ENCODE data around the gene CDC34.

The CDC34 gene

DNA sequence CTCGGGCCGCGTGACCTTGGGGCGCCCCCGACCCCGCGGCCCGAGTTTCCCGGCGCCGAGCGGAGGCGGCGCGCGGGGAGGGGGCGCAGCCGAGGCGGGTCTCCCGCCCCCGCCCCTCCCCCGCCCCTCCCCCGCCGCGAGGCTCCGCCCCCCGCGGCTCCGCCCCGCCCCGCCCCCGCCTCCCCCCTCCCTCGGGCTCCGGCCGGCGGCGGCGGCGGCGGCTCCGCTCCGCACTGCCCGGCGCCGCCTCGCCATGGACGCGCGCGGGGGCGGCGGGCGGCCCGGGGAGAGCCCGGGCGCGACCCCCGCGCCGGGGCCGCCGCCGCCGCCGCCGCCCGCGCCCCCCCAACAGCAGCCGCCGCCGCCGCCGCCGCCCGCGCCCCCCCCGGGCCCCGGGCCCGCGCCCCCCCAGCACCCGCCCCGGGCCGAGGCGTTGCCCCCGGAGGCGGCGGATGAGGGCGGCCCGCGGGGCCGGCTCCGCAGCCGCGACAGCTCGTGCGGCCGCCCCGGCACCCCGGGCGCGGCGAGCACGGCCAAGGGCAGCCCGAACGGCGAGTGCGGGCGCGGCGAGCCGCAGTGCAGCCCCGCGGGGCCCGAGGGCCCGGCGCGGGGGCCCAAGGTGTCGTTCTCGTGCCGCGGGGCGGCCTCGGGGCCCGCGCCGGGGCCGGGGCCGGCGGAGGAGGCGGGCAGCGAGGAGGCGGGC is 58.3 kb downstream of the CDC34 start, which contains the start of gene HCN2:
Gene HCN2 (plus strand): TSS at position 189 of the 703 bp plus-strand sequence. CDS start 65 bp downstream, at position 254.
- no peak for DNase-seq

DNA sequence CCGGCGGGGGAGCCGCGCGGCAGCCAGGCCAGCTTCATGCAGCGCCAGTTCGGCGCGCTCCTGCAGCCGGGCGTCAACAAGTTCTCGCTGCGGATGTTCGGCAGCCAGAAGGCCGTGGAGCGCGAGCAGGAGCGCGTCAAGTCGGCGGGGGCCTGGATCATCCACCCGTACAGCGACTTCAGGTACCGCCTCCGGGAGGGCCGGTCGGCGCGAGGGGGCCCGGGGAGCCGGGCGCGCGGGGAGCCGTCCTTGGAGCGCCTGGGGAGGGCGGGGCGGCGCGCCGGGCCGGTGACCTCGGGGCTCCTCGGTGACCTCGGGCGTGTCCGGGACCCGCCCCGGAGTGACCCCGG is 58.8 kb downstream of the CDC34 start:
- DNase-seq, result no peak

DNA sequence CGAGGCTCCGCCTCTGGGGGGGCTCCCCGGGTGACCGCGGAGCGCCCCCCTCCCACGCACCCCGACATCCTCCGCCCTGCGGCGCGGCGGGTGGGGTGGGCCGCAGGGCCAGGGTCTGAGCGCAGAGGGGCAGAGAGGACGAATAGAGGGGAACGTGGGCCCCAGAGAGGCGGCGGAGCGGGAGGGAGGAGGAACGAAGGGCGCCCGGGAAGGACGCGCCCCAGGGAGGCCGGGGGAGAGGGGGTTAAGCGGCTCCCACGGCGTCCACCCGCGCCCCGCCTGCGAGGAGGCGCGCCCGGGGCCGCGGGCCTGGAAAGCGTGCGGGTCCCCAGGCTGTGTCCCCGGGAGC is 59.2 kb downstream of the CDC34 start:
- DNase-seq, result no peak

DNA sequence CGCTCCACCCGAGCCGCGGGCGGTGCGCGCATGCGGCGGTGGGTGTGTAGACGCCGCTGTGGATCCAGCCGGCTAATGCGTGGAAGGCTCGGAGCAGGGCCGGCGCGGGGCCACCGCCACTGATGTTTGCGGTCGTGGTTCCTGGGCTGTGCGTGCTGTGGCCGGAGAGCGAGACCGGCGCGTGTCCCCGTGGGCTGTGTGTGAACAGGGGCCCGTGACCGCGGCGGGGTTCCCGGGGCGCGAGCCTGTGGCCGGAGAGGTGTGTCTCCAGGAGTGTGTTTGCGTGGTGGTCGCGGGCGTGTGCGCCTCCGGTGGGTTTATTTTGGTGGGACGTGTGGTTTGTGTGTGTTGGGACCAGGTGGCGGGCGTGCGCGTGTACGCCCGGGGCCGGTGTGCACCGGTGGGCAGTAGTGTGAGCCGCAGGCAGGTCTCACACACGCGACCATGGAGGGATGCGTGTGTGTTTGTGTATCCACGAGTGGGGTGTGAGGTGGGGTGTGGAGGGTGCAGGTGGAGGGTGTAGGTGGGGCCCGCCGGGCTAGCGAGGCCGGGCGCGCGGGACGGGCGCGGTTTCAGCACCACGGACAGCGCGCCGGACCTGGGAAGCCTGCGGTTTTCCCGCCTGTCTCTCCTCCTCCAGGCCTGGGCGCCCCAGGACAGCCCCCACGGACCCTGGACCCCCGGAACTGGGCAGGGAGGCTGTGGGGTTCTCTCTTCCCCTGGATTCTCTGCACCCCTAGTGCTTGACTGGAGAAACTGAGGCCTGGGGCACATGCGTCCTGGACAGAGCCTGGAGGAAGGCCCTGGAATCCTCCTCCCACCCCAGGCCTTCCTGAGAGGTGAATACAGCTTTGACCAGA is 59.8 kb downstream of the CDC34 start:
- no peak for DNase-seq

Data from CD4-positive, alpha-beta T cell treated with Interleukin-15 for 1 hour (primary cell).